HG03469 (cell line): ENCODE results near the gene LRFN4.

Experiments
- ATAC-seq: cut with Tn5 transposase; IDR thresholded peaks from one replicate; pipeline ENCODE4 v1.9.1; 2021; ENCODE audit warnings: mild to moderate bottlenecking, moderate library complexity, moderate number of reproducible peaks; ENCODE audit not compliant: unreplicated experiment

The LRFN4 gene

GRCh38 chr11:66845143-66845875 is 11.6 kb upstream of the LRFN4 start:
- ATAC-seq, result no peak

GRCh38 chr11:66845876-66846212 is 11.0 kb upstream of the LRFN4 start:
- no peak for ATAC-seq

- ATAC-seq, result no peak
Observed at GRCh38 chr11:66846671-66847091, 10.2 kb upstream of the LRFN4 start.

GRCh38 chr11:66847461-66848232 is 9.2 kb upstream of the LRFN4 start:
- ATAC-seq, result no peak

- ATAC-seq, result no peak
Observed at GRCh38 chr11:66848671-66849500, 8.0 kb upstream of the LRFN4 start.

GRCh38 chr11:66849501-66850234 is 7.2 kb upstream of the LRFN4 start:
- ATAC-seq, result no peak

GRCh38 chr11:66850235-66850587 is 6.7 kb upstream of the LRFN4 start:
- ATAC-seq, result no peak

- ATAC-seq, result no peak
Observed at GRCh38 chr11:66850588-66851238, 6.2 kb upstream of the LRFN4 start.

- ATAC-seq, result no peak
Observed at GRCh38 chr11:66851239-66851596, 5.6 kb upstream of the LRFN4 start.

- ATAC-seq, result no peak
Observed at GRCh38 chr11:66851698-66852465, 5.0 kb upstream of the LRFN4 start.

GRCh38 chr11:66852466-66853241 is 4.2 kb upstream of the LRFN4 start:
- no peak for ATAC-seq

- no peak for ATAC-seq
Observed at GRCh38 chr11:66853242-66854229, 3.3 kb upstream of the LRFN4 start.

GRCh38 chr11:66854231-66854661 is 2.6 kb upstream of the LRFN4 start:
- no peak for ATAC-seq

GRCh38 chr11:66854729-66855211 is 2.1 kb upstream of the LRFN4 start:
- ATAC-seq, result no peak

- ATAC-seq, result peak; percentile 33
Observed at GRCh38 chr11:66855574-66856495, 1.0 kb upstream of the LRFN4 start.

- ATAC-seq, result no peak
Observed at GRCh38 chr11:66857234-66857926, 516 bp downstream of the LRFN4 start.
